Measurements from ENCODE around the gene PROCA1.
A peak's percentile ranks its signal among the peaks of the same experiment; 100 is the strongest.

PROCA1 gene

GRCh38 chr17:28688481-28688880, 23.2 kb downstream of the PROCA1 start:
- in situ Hi-C loops (cut with HindIII; ENCODE audit: low sequenced_read_pairs) = no loop called here
- TF ChIP-seq CTCF (IDR thresholded peaks at IDR 0.05; ENCODE audit: low read depth, low read length, missing control alignments) = no peak
- H3K4me3 ChIP-seq (ENCODE audit: low read depth, low read length) = no peak overlapping the region
- no peak for DNase-seq (ENCODE audit: low read depth)

DNA sequence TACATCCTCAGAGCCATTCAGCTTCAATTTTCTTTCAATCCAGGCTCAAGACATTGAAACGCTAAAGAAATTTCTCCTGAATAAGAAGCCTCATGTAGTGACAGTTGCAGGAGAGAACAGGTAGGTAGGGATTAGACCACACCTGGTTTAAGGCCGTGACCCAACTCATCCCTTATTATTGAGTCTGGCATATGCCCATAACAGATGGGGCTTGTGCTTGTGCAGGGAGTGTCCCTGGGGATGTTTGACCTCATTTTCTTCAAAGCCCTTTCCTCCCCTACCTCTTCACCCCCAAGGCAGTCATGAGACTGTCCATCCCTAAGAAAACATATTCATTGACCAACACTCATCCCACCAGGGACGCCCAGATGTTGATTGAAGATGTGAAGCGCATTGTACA, 25.4 kb downstream of the PROCA1 start:
- no peak overlapping the region for H3K4me3 ChIP-seq (ENCODE audit: low read depth, low read length)

GRCh38 chr17:28685366-28685765, 26.3 kb downstream of the PROCA1 start:
- in situ Hi-C loops (cut with HindIII; ENCODE audit: low sequenced_read_pairs) = no loop called here
- H3K4me3 ChIP-seq (ENCODE audit: low read depth, low read length) = no peak overlapping the region
- TF ChIP-seq CTCF (IDR thresholded peaks at IDR 0.05; ENCODE audit: low read depth, low read length, missing control alignments) = no peak
- DNase-seq (ENCODE audit: low read depth) = no peak

More for the DNA sequence above, 25.4 kb downstream of the PROCA1 start:
- TF ChIP-seq CTCF (IDR thresholded peaks at IDR 0.05; ENCODE audit: low read depth, low read length, missing control alignments) = no peak
- no peak for DNase-seq (ENCODE audit: low read depth)
- in situ Hi-C loops (cut with HindIII; ENCODE audit: low sequenced_read_pairs) = no loop called here

GRCh38 chr17:28684963-28685362, 26.7 kb downstream of the PROCA1 start:
- in situ Hi-C loops (cut with HindIII; ENCODE audit: low sequenced_read_pairs) = no loop called here
- no peak for DNase-seq (ENCODE audit: low read depth)
- no peak overlapping the region for H3K4me3 ChIP-seq (ENCODE audit: low read depth, low read length)
- TF ChIP-seq CTCF (IDR thresholded peaks at IDR 0.05; ENCODE audit: low read depth, low read length, missing control alignments) = no peak

GRCh38 chr17:28682655-28683054, 29.0 kb downstream of the PROCA1 start:
- TF ChIP-seq CTCF (IDR thresholded peaks at IDR 0.05; ENCODE audit: low read depth, low read length, missing control alignments) = no peak
- in situ Hi-C loops (cut with HindIII; ENCODE audit: low sequenced_read_pairs) = no loop called here
- H3K4me3 ChIP-seq (ENCODE audit: low read depth, low read length) = no peak overlapping the region
- DNase-seq (ENCODE audit: low read depth) = no peak

DNA sequence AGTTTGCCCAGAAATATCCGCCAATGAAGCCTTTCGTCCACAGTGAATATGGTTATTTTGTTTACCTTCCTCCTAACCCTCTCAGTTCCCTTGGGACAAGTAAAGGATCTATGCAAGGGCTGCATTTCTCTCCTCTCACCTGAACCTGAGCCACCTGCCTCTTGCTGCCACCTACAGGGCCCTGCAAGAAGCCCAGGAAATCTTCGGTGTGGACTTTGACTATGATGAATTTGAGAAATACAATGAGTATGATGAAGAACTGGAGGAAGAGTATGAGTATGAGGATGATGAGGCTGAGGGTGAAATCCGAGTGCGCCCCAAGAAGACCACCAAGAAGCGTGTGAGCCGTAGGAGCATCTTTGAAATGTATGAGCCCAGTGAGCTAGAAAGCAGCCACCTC, 35.7 kb downstream of the PROCA1 start:
- in situ Hi-C loops (cut with HindIII; ENCODE audit: low sequenced_read_pairs) = no loop called here
- no peak overlapping the region for H3K4me3 ChIP-seq (ENCODE audit: low read depth, low read length)
- peak; percentile 32 for TF ChIP-seq CTCF (IDR thresholded peaks at IDR 0.05; ENCODE audit: low read depth, low read length, missing control alignments)
- DNase-seq (ENCODE audit: low read depth) = no peak

DNA sequence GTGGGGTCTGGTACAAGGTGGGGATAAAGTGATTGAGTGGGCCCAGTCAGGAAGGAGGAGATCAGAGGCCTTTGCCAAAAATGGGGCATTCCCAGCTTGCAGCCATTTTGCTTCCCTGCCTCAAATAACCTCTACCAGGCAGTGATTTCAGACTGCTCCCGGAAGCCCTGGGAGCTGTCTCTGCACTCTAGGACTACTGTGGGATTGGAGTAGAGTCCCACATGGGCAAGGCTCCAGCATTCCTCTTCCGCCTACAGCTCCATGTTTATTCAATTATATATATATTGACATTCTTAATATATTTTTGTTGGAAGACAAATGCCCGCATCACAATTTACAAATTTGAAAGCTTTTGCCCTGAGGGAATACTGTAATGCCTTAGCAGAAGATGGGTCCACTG, 36.2 kb downstream of the PROCA1 start:
- no peak overlapping the region for H3K4me3 ChIP-seq (ENCODE audit: low read depth, low read length)
- no peak for DNase-seq (ENCODE audit: low read depth)
- in situ Hi-C loops (cut with HindIII; ENCODE audit: low sequenced_read_pairs) = no loop called here
- TF ChIP-seq CTCF (IDR thresholded peaks at IDR 0.05; ENCODE audit: low read depth, low read length, missing control alignments) = no peak

All from astrocyte of the cerebellum (primary cell).